H54 (cell line): ENCODE measurements around the gene SERPINF2.
"Not testable (repeated sequence)": the region's sequence is repeated elsewhere in the genome, so short reads cannot be mapped to it uniquely, and the experiment has no call there.

Experiments
- DNase-seq: peaks from one replicate; pipeline ENCODE4 v3.0.0; 2011; ENCODE audit warnings: low spot score, mixed read lengths; ENCODE audit not compliant: insufficient read length
- FAIRE-seq: peaks from 3 replicates; lab custom pipeline; 2011; peaks lifted over from hg19 to GRCh38; lab: Jason Lieb, UNC
- POLR2A ChIP-seq: IDR thresholded peaks from 2 replicates; pipeline ENCODE4 v1.6.1; 2011; ENCODE audit warnings: low read depth, mild to moderate bottlenecking, low read length

Gene SERPINF2

GRCh38 chr17:1742371-1743087 lies at the start of gene SERPINF2:
TSS of gene SERPINF2 (plus strand) at chr17:1742871. CDS start at chr17:1744996, 2,125 bp downstream.
- FAIRE-seq (no peak), DNase-seq (no peak)
- TF ChIP-seq POLR2A = no peak

GRCh38 chr17:1693339-1693738 lies 49.3 kb upstream of the SERPINF2 start:
- no peak for FAIRE-seq
- no peak for DNase-seq
- no peak for TF ChIP-seq POLR2A

- DNase-seq (no peak), FAIRE-seq (no peak)
- no peak for TF ChIP-seq POLR2A
Observed at GRCh38 chr17:1695365-1695764, 47.3 kb upstream of the SERPINF2 start.

GRCh38 chr17:1697681-1698080 lies 45.0 kb upstream of the SERPINF2 start:
- no peak for TF ChIP-seq POLR2A
- FAIRE-seq (no peak), DNase-seq (no peak)

- DNase-seq, FAIRE-seq: not testable (repeated sequence)
Observed at GRCh38 chr17:1699891-1700290, 42.8 kb upstream of the SERPINF2 start.

- FAIRE-seq = no peak
- no peak for TF ChIP-seq POLR2A
- no peak for DNase-seq
Observed at GRCh38 chr17:1703063-1703462, 39.6 kb upstream of the SERPINF2 start.

- TF ChIP-seq POLR2A = no peak
- no peak for DNase-seq
- FAIRE-seq = no peak
Observed at GRCh38 chr17:1705004-1705403, 37.7 kb upstream of the SERPINF2 start.

GRCh38 chr17:1707107-1707506 lies 35.6 kb upstream of the SERPINF2 start:
- TF ChIP-seq POLR2A = no peak

GRCh38 chr17:1708791-1709346 lies 33.8 kb upstream of the SERPINF2 start:
- not testable (repeated sequence) for FAIRE-seq, DNase-seq

More at GRCh38 chr17:1707107-1707506, 35.6 kb upstream of the SERPINF2 start:
- DNase-seq (no peak), FAIRE-seq (no peak)

GRCh38 chr17:1709403-1709951 lies 33.2 kb upstream of the SERPINF2 start:
- no peak for DNase-seq
- no peak for TF ChIP-seq POLR2A
- no peak for FAIRE-seq

GRCh38 chr17:1709971-1710806 lies 32.5 kb upstream of the SERPINF2 start, which contains the start of gene TLCD2:
TSS of gene TLCD2 (minus strand) at chr17:1710377. CDS start at chr17:1710242, 135 bp downstream.
- DNase-seq (peak; percentile 78), FAIRE-seq (no peak)
- TF ChIP-seq POLR2A = peak; percentile 56; the same call in 1 of the 2 replicates

- FAIRE-seq (no peak), DNase-seq (no peak)
- 0 out of 2 replicates have a peak, but pooled peaks have one; percentile 20 for TF ChIP-seq POLR2A
Observed at GRCh38 chr17:1710807-1711553, 31.7 kb upstream of the SERPINF2 start.

- FAIRE-seq (no peak), DNase-seq (no peak)
- TF ChIP-seq POLR2A = no peak
Observed at GRCh38 chr17:1711804-1712203, 30.9 kb upstream of the SERPINF2 start.
